SK-N-SH (cell line): Measurements from ENCODE around the gene MAGI3. TPM values are rescaled to one million over a fixed set of nuclear protein-coding genes. Genes with fewer than 3 reads are reported as not detected.

Experiments
- CTCF ChIA-PET: fragments of 300-600, 350-600 bp; formaldehyde crosslinking; extraction: SDS; loops from one replicate; lab custom pipeline; 2021; lab: Yijun Ruan, JAX
- POLR2A ChIA-PET: fragments of 350-600 bp; sonication (Branson Sonifier 250); formaldehyde crosslinking; extraction: SDS; loops from one replicate; lab custom pipeline; 2020; ENCODE audit warnings: antibody characterized with exemption, inconsistent platforms; lab: Yijun Ruan, JAX
- DNase-seq: peaks from one replicate; pipeline ENCODE4 v3.0.0; 2012
- H2AFZ ChIP-seq: fragments of 200-600 bp; sonication (generic); 2 replicates; pipeline ENCODE4 v1.8.1; 2016; ENCODE audit warnings: antibody characterized with exemption, mild to moderate bottlenecking, low read depth
- H3F3A ChIP-seq: fragments of 200-600 bp; sonication (generic); replicated peaks from 2 replicates; pipeline ENCODE3; 2016; ENCODE audit warnings: antibody characterized with exemption, mild to moderate bottlenecking; ENCODE audit not compliant: insufficient read depth
- H3K27ac ChIP-seq, 2 experiments: fragments of 200-500 bp in 1 of 2; fragments of 200-600 bp in 1 of 2; sonication (Bioruptor generic) in 1 of 2; sonication (generic), shearing (Covaris generic) in 1 of 2; 2 replicates each; pipeline versions ENCODE4 v1.5.1 to v1.6.1; 2014 to 2016; ENCODE audit warnings: low read depth in 2 of 2, inconsistent platforms in 1 of 2, low read length in 1 of 2, mild to moderate bottlenecking in 1 of 2, mixed read lengths in 1 of 2
- H3K27me3 ChIP-seq: fragments of 200-600 bp; sonication (generic), shearing (Covaris generic); 2 replicates; pipeline ENCODE4 v1.6.1; 2016; ENCODE audit warnings: mixed run types; ENCODE audit not compliant: insufficient read depth
- H3K36me3 ChIP-seq, 2 experiments: fragments of 200-500 bp in 1 of 2; fragments of 200-600 bp in 1 of 2; sonication (Bioruptor generic) in 1 of 2; sonication (generic) in 1 of 2; replicated peaks in 1 of 2; 2 replicates each; pipeline versions ENCODE3 to v1.5.1; 2014 to 2016; ENCODE audit warnings: low read length in 1 of 2, mild to moderate bottlenecking in 1 of 2; ENCODE audit not compliant: insufficient read depth in 2 of 2, control insufficient read depth in 1 of 2
- H3K4me1 ChIP-seq, 2 experiments: fragments of 200-500 bp in 1 of 2; fragments of 200-600 bp in 1 of 2; sonication (Bioruptor generic) in 1 of 2; sonication (generic), shearing (Covaris generic) in 1 of 2; 2 replicates each; pipeline versions ENCODE4 v1.5.1 to v1.6.1; 2014 to 2016; ENCODE audit warnings: low read depth in 1 of 2, low read length in 1 of 2, mixed run types in 1 of 2; ENCODE audit not compliant: insufficient read depth in 2 of 2, control insufficient read depth in 1 of 2
- H3K4me2 ChIP-seq: fragments of 200-600 bp; sonication (generic), shearing (Covaris generic); 2 replicates; pipeline ENCODE4 v1.6.1; 2017; ENCODE audit warnings: mixed run types
- H3K4me3 ChIP-seq, 2 experiments: fragments of 200-500 bp in 1 of 2; fragments of 200-600 bp in 1 of 2; sonication (Bioruptor generic) in 1 of 2; sonication (generic), shearing (Covaris generic) in 1 of 2; 2 replicates each; pipeline versions ENCODE4 v1.5.1 to v1.8.1; 2014 to 2016; ENCODE audit warnings: low read depth in 2 of 2, inconsistent platforms in 1 of 2, low read length in 1 of 2, mild to moderate bottlenecking in 1 of 2, mixed read lengths in 1 of 2, moderate library complexity in 1 of 2
- H3K79me2 ChIP-seq: fragments of 200-600 bp; sonication (generic); 2 replicates; pipeline ENCODE4 v1.8.1; 2017; ENCODE audit warnings: mild to moderate bottlenecking; ENCODE audit not compliant: insufficient read depth
- H3K9ac ChIP-seq: fragments of 200-600 bp; sonication (generic); 2 replicates; pipeline ENCODE4 v1.6.1; 2017; ENCODE audit warnings: mixed run types
- H3K9me2 ChIP-seq: fragments of 200-600 bp; sonication (generic); 2 replicates; pipeline ENCODE4 v1.6.1; 2017; ENCODE audit warnings: mixed run types
- H3K9me3 ChIP-seq: fragments of 200-600 bp; sonication (generic); 2 replicates; pipeline ENCODE4 v1.6.1; 2017; ENCODE audit warnings: mixed run types, mild to moderate bottlenecking, moderate library complexity
- H4K20me1 ChIP-seq: fragments of 200-600 bp; sonication (generic); 2 replicates; pipeline ENCODE4 v1.6.1; 2017; ENCODE audit warnings: mild to moderate bottlenecking, mixed run types; ENCODE audit not compliant: insufficient read depth
- CHD2 ChIP-seq: fragments of 150-350 bp; IDR thresholded peaks from 2 replicates; pipeline ENCODE4 v1.6.1; 2018; ENCODE audit warnings: low read length; ENCODE audit not compliant: partially characterized antibody
- CTCF ChIP-seq: fragments of 200-600 bp; sonication (generic); IDR thresholded peaks from 2 replicates; pipeline ENCODE4 v1.6.1; 2017; ENCODE audit warnings: antibody characterized with exemption, mild to moderate bottlenecking, moderate library complexity
- EP300 ChIP-seq, 2 experiments: IDR thresholded peaks; 2 replicates each; pipeline versions ENCODE4 v1.4.0 to v1.6.1; 2012; ENCODE audit warnings: borderline replicate concordance in 1 of 2, low read depth in 1 of 2, low read length in 1 of 2
- FOXJ3 ChIP-seq: sonication (generic); formaldehyde crosslinking; IDR thresholded peaks from 2 replicates; pipeline ENCODE4 v1.5.1; 2020; ENCODE audit warnings: mild to moderate bottlenecking, missing genetic modification reagents
- FOXM1 ChIP-seq: IDR thresholded peaks from 2 replicates; pipeline ENCODE4 v1.4.0; 2012; ENCODE audit warnings: low read depth, mild to moderate bottlenecking
- IRF3 ChIP-seq: fragments of 150-350 bp; IDR thresholded peaks from 2 replicates; pipeline ENCODE4 v1.6.1; 2016; ENCODE audit warnings: mild to moderate bottlenecking, low read depth, low read length
- JUND ChIP-seq: IDR thresholded peaks from 2 replicates; pipeline ENCODE4 v1.4.0; 2012
- MEF2A ChIP-seq: IDR thresholded peaks from 2 replicates; pipeline ENCODE4 v1.4.0; 2012; ENCODE audit warnings: low read depth, borderline replicate concordance
- MXI1 ChIP-seq: IDR thresholded peaks from 2 replicates; pipeline ENCODE4 v1.6.1; 2012; ENCODE audit warnings: mild to moderate bottlenecking, low read depth, low read length, improper control_type of control experiment
- NFIC ChIP-seq: IDR thresholded peaks from 2 replicates; pipeline ENCODE4 v1.4.0; 2012; ENCODE audit warnings: borderline replicate concordance
- RAD21 ChIP-seq: IDR thresholded peaks from 2 replicates; pipeline ENCODE4 v1.6.1; 2012; ENCODE audit warnings: mild to moderate bottlenecking, low read length
- REST ChIP-seq: IDR thresholded peaks from 2 replicates; pipeline ENCODE4 v1.6.1; 2012; ENCODE audit warnings: mild to moderate bottlenecking, low read depth, low read length, moderate library complexity
- RFX5 ChIP-seq: IDR thresholded peaks from 2 replicates; pipeline ENCODE4 v1.6.1; 2012; ENCODE audit warnings: mild to moderate bottlenecking, improper control_type of control experiment, low read length
- RXRA ChIP-seq: IDR thresholded peaks from 2 replicates; pipeline ENCODE4 v1.4.0; 2012; ENCODE audit warnings: low read depth, mild to moderate bottlenecking, borderline replicate concordance
- SIN3A ChIP-seq: IDR thresholded peaks from 2 replicates; pipeline ENCODE4 v1.6.1; 2012; ENCODE audit warnings: low read depth, mild to moderate bottlenecking, low read length, moderate library complexity, borderline replicate concordance
- SMC3 ChIP-seq: IDR thresholded peaks from 2 replicates; pipeline ENCODE4 v1.6.1; 2012; ENCODE audit warnings: low read depth, low read length, improper control_type of control experiment
- TAF1 ChIP-seq: IDR thresholded peaks from 2 replicates; pipeline ENCODE4 v1.6.1; 2012; ENCODE audit warnings: low read depth, mild to moderate bottlenecking, low read length, moderate library complexity, borderline replicate concordance
- USF1 ChIP-seq: IDR thresholded peaks from 2 replicates; pipeline ENCODE4 v1.4.0; 2012; ENCODE audit warnings: low read depth, borderline replicate concordance
- USF2 ChIP-seq: fragments of 150-350 bp; IDR thresholded peaks from 2 replicates; pipeline ENCODE4 v1.6.1; 2017; ENCODE audit warnings: antibody characterized with exemption, low read length, low read depth, borderline replicate concordance
- ZBTB33 ChIP-seq: IDR thresholded peaks from 2 replicates; pipeline ENCODE4 v1.4.0; 2012; ENCODE audit warnings: low read depth, borderline replicate concordance
- WGBS: methylation state at CpG from one replicate; pipeline ENCODE4 v1.1.6; 2017; ENCODE audit warnings: low lambda C conversion rate; 5-methylcytosine and 5-hydroxymethylcytosine counted together
- polyA plus RNA-seq, 3 experiments: library from polyadenylated mRNA; depleted of rRNA; stranded (reverse); fragments of >200 nt; gene quantifications; 2 replicates each; pipeline ENCODE4 v1.2.3, GENCODE V29; 2012

The MAGI3 gene
- polyA plus RNA-seq, 1 of the 3 experiments (the other 2 are of a cell fraction): 2.9 TPM

- H3K4me2 ChIP-seq: no peak overlapping the region
- H3K9ac ChIP-seq: no peak overlapping the region
- H3K27me3 ChIP-seq: no peaks in the 10 kb centered on the region
- ChIA-PET CTCF (no interaction called here), POLR2A (no interaction called here)
- H4K20me1 ChIP-seq: no peaks in the 10 kb centered on the region
- no peak overlapping the region for H3K4me3 ChIP-seq
- H3F3A ChIP-seq: peaks cover 9% of the 10 kb centered on the region
- no peak overlapping the region; a peak in 1 of 4 replicates for H3K27ac ChIP-seq
- H3K79me2 ChIP-seq: no peaks in the 10 kb centered on the region
- 95% methylated on average over 9 of the region's 12 CpGs for WGBS
- TF ChIP-seq SMC3: no peak
- TF ChIP-seq IRF3: no peak
- no peak for TF ChIP-seq USF1
- TF ChIP-seq CTCF: no peak
- no peak for TF ChIP-seq USF2
- TF ChIP-seq TAF1: no peak
- TF ChIP-seq RAD21: no peak
- TF ChIP-seq FOXJ3 (CRISPR knock-in tag): no peak
- no peak for TF ChIP-seq EP300 (IDR thresholded peaks at IDR 0.05; ENCODE audit: borderline replicate concordance in 1 of 2, low read depth in 1 of 2, low read length in 1 of 2)
- TF ChIP-seq RXRA: no peak
- no peak for TF ChIP-seq NFIC
- no peak for TF ChIP-seq FOXM1
- no peak for TF ChIP-seq MEF2A
- no peak for TF ChIP-seq REST
- TF ChIP-seq MXI1: no peak
- TF ChIP-seq ZBTB33: no peak
- TF ChIP-seq CHD2: no peak
- no peak for TF ChIP-seq SIN3A
- TF ChIP-seq RFX5: no peak
- no peak for TF ChIP-seq JUND
- TF ChIP-seq, all 33 proteins: peak for 0
- H3K36me3 ChIP-seq: peaks cover 5 to 23% of the 10 kb centered on the region in 2 experiments
- no peaks in the 10 kb centered on the region for H3K9me2 ChIP-seq
- no peak for DNase-seq
- 0 out of 2 replicates have a peak, but pooled peaks cover 12% of the 10 kb centered on the region for H3K9me3 ChIP-seq
- H3K4me1 ChIP-seq: no peaks in the 10 kb centered on the region; a peak in 1 of 4 replicates
- no peak overlapping the region for H2AFZ ChIP-seq
Observed at GRCh38 chr1:113630340-113631327, 240.3 kb downstream of the MAGI3 start.
